Measurements from ENCODE around the gene TOGARAM2.
A peak's percentile ranks its signal among the peaks of the same experiment; 100 is the strongest.

The TOGARAM2 gene

DNA sequence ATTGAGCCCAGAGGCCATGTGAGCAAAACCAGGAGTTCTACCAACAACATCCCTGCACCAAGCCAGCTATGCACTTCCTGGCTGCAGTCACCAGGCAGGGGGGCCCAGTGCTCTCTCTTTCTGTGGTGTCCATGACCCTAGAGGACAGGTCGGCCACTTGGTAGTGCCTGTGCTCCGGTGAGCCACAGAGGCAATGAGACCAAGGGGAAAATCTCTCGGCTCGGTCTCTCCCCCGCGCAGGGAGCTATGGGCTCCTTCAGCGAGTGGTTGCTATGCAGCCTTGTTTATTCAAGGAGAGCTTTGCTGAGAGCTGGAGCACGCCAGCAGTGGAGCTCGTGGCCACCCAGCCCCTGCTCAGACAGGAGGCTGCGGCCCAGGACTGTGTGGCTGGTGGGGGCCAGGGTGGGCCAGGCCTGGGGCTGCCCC is at the start of gene TOGARAM2:
Gene TOGARAM2 (plus strand): TSS at position 283 of the 426 bp plus-strand sequence. CDS start 13,537 bp downstream, outside the sequence.
- DNase-seq (ENCODE audit: low read depth in 2 of 2) = no peak

DNA sequence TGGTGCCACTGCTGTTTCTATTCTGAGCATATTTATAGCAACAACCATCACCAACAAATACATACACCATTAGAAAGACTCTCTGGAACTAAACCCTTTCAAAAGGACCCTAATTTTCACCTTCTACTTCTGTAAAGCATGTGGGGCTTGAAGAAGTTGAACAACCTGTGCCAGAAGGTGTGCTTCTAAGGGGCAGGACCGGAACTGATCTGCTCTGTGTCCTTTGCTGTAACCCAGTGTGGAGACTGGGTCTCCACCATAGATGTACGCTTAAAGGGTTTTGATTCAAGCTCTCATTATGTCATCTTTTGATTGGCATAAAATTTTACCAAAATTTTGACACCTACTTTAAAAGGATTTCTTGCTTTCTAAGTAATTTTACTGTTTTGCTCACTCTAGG is 46.3 kb upstream of the TOGARAM2 start:
- no peak for DNase-seq (ENCODE audit: low read depth in 2 of 2)

DNA sequence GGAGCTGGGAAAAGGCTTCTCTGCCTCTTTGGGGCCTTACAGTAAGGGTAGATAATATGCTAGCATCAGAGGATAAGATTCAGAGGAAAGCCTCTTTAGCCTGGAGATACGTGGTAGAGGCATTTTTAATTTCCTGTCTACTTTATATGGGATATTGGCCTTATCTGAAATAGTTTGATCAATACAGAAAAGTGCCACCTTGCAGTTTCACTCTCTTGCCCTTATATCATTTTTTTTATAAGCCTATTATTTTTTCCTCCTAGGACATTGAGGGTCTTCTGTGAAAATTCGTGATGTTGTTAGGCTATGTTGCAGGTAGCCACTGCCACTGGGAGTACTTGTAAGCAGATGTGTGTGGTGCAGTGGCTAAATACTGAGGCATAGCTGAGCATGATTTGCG is 40.1 kb upstream of the TOGARAM2 start:
- DNase-seq (ENCODE audit: low read depth in 2 of 2) = no peak

DNA sequence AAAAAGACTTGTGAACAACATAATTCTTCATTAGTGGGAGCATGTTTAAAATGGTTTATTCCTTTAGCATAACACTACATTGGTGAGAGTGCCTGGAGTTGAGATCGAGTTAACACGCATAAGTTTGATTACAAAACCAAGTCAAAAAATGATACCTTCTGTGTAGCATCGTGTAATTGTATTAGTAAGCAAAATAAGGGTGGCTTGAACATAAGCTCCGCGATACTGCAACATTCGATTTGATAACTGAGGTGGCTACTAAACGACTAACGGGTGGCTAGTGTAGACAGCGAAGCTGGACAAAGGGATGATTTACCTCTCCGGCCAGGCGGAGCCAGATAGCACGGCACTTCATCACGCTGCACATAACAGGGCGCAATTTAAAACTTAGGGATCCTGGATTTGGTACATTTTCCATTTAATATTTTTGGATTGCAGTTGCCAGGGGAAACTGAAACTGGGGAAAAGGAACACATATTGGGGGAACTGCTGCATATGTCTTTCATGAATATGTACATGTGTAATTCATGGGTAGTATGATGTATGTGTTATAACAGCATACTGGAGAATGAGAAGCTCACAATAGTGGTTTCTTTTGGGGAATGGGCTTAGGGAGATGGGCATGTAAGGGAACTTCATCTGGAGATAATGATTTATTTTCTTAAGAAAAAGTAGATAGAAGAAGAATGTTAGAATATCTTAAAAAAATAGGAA is 36.4 kb upstream of the TOGARAM2 start:
- DNase-seq (ENCODE audit: low read depth in 2 of 2) = no peak

DNA sequence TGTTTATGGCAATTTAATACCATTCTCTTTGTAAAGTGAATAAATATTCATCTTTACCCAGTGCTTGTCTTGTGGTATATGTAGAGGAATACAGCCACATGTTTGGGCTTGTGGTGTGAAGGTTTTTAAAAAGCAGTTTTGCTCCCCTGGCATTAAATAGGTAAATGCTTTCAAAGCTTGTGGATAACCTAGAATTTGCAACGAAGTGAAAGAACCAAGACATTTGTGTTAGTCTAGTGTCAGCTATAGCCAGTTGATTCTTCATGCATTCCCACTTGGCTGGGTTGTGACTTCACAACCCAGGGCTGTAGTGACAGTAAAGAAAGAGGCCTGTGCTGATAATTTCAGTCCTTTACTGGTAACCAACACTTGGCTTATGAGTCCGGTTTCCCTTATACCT is 32.9 kb upstream of the TOGARAM2 start:
- DNase-seq (ENCODE audit: low read depth in 2 of 2) = no peak

DNA sequence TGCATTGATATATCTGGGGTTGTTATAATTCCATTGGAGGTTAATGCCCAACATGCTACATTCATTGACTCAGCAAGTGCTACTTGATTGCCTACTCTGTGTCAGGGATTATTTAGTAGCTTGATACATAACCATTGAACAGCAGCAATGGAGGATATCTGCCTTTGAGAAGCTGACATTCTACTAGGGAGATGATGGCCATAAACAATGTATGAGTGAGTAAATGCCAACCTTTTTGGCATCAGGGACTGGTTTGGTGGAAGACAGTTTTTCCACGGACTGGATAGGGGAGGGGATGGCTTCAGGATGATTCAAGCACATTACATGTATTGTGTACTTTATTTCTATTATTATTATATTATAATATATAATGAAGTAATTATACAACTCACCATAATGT is 31.9 kb upstream of the TOGARAM2 start:
- no peak for DNase-seq (ENCODE audit: low read depth in 2 of 2)

GRCh38 chr2:28949617-28950305 is 31.3 kb upstream of the TOGARAM2 start:
- no peak for DNase-seq (ENCODE audit: low read depth in 2 of 2)

DNA sequence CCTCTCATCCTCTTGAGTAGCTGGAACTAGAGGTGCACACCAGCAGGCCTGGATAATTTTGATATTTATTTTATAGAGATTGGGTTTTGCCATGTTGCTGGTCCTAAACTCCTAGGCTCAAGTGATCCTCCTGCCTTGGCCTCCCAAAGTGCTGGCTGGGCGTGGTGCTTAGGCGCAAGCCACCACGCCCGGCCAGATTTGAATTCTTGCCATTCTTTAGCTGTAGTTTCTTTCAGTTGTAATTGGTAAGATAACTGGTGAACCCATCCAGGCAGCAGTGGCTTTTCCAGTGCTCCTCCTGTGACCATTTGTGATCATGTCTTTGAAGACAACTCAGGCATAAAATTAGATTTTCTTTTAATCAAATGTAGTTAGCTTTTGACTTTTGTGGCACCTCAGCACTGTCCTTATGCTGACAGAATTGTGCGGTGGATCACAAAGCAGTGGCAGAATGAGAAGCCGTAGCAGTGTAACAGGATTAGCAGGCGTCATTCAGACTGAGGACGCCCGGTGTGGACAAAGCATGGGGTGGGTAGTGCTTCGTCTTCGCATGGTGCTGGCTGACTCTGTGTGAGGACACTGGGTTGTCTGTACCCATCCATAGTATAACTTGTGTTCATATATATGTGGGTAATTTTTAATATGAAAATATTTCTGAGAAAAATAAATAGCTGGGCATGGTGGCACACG is 30.0 kb upstream of the TOGARAM2 start:
- DNase-seq (ENCODE audit: low read depth in 2 of 2) = no peak

DNA sequence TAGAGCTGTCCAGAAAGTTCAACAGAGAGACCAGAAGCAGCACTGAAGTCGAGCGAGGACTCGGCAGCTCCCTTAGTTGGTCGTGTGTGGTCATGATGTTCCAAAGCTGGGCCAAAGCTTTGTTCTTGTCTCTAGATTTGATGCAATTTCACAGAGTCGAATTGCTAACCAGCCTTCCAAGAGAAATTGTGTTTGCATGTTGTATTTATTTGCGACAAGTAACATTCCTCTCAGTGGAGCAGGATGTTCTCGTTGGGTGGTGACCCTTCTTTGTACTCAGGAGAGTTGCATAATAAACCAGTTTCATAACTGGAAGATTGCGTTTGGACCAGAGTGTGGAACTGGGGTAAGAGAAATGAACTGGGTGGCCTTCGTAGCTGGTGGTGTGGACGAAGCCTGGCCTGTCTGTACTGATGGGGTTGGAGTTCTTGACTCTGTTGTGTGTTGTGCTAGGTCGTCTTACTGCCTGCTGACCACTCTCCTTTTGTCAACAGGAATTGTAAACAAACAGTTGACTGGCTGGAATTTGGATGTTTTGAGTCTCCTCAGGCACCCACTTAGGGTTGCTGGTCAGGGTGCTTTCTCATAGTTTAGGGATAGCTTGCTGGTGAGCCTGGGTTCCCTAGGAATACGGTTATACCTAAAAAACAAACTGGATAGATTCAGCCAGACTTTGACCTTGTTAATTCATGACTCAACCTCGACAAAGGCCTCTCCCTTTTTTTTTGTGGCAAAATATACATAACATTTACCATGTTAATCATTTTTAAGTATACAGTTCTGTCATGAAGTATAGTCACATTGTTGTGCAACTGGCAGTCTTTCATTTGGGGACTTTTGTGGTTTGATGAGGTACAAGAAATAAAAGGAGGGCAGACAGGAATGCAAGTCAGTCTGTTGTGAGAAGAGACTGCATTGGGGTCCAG is 28.9 kb upstream of the TOGARAM2 start:
- DNase-seq (ENCODE audit: low read depth in 2 of 2) = no peak

DNA sequence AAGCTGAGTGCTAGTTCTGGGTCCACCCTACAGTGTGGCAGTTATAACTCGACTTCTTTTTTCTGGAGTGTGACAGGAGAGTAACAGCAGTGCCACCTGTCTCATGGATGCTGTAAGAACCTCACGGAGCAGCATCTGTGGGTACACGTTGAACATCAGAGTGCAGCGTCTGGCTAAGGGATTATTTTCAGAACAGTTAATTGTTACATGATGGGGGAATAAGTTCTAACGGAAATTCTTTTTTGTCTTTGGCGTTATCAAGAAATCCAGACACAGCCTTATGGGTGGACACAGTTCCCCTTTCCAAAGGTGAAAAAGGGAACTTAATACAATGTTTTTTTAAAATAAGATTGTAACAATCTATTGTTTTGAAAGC is 28.3 kb upstream of the TOGARAM2 start:
- DNase-seq (ENCODE audit: low read depth in 2 of 2) = no peak

GRCh38 chr2:28955467-28955866 is 25.6 kb upstream of the TOGARAM2 start:
- no peak for DNase-seq (ENCODE audit: low read depth in 2 of 2)

DNA sequence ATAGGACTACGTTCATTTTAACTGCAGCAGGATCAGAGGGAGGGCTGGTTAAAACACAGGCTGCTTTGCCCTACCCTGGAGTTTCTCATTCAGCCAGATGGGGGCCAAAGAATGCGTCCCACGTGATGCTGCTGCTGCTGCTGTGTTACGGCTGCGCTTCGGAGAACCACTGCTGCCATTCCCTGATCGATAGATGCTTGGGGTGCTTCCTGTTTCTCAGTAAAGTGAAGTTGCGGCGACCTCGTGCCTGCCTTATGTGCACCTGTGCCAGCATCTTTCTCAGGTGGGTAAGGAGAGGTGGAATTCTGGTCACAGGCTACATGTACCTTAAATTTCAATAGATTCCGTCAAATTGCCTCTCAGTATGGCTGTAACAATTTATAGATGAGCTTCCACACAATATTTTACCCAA is 24.7 kb upstream of the TOGARAM2 start:
- DNase-seq (ENCODE audit: low read depth in 2 of 2) = peak; percentile 17 to 33

GRCh38 chr2:28956890-28957289 is 24.2 kb upstream of the TOGARAM2 start:
- no peak for DNase-seq (ENCODE audit: low read depth in 2 of 2)

- no peak for DNase-seq (ENCODE audit: low read depth in 2 of 2)
These were observed 22.4 kb upstream of the TOGARAM2 start for GRCh38 chr2:28958689-28959088.

- no peak for DNase-seq (ENCODE audit: low read depth in 2 of 2)
These were observed 20.7 kb upstream of the TOGARAM2 start for GRCh38 chr2:28960401-28960800.

GRCh38 chr2:28962505-28962904 is 18.6 kb upstream of the TOGARAM2 start:
- DNase-seq (ENCODE audit: low read depth in 2 of 2) = no peak

GRCh38 chr2:28970464-28971160 is 10.5 kb upstream of the TOGARAM2 start:
- no peak for DNase-seq (ENCODE audit: low read depth in 2 of 2)

- DNase-seq (ENCODE audit: low read depth in 2 of 2) = no peak
These were observed 8.2 kb upstream of the TOGARAM2 start for GRCh38 chr2:28972778-28973335.

- no peak for DNase-seq (ENCODE audit: low read depth in 2 of 2)
These were observed 6.8 kb upstream of the TOGARAM2 start for GRCh38 chr2:28974252-28974651.

DNA sequence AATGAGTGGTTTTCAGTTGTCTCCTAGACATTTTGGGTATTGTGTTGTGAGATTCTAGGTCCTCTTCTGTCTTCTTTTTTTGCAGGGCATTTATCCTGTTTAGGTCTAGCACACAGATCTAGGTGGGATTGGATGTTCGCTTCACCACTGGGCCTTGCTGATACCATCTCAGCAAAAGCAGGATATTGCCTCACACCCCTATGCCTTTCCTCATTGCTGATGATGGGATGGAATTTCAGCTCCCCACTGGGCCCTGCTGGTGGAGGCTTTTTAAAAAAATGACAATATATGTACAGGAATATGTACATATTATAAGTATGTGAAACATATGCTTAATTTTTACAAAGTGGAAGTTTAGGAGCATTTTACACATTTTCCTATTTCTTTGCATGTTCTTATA is 5.4 kb upstream of the TOGARAM2 start:
- DNase-seq (ENCODE audit: low read depth in 2 of 2) = no peak

DNA sequence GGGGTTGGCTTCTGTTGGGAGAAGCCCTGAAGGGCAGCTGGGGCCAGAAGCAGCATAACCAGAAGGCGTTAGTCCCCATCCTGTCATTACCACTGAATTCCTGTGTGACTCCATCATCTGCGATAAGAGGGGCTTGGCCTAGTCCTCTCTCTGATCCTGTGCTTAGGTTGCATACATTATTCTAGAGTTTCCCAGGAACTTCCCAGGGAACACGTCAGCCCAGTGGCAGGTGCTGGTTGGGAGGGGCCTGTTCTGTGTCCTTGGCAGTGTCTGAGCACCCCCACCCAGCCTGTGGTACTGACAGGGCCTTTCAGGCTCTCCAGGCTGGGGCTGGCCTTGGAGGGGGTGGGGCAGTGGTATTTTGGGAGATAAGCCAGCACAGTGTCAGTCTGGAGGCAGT is 4.5 kb upstream of the TOGARAM2 start:
- no peak for DNase-seq (ENCODE audit: low read depth in 2 of 2)
